ENCODE results near the gene GATC. TPM values are rescaled to one million over a fixed set of nuclear protein-coding genes. Genes with fewer than 3 reads are reported as not detected.

The GATC gene
- total and polyA plus RNA-seq, 2 of the 4 experiments (the other 2 are of a cell fraction), result 8.7 to 16.5 TPM

DNA sequence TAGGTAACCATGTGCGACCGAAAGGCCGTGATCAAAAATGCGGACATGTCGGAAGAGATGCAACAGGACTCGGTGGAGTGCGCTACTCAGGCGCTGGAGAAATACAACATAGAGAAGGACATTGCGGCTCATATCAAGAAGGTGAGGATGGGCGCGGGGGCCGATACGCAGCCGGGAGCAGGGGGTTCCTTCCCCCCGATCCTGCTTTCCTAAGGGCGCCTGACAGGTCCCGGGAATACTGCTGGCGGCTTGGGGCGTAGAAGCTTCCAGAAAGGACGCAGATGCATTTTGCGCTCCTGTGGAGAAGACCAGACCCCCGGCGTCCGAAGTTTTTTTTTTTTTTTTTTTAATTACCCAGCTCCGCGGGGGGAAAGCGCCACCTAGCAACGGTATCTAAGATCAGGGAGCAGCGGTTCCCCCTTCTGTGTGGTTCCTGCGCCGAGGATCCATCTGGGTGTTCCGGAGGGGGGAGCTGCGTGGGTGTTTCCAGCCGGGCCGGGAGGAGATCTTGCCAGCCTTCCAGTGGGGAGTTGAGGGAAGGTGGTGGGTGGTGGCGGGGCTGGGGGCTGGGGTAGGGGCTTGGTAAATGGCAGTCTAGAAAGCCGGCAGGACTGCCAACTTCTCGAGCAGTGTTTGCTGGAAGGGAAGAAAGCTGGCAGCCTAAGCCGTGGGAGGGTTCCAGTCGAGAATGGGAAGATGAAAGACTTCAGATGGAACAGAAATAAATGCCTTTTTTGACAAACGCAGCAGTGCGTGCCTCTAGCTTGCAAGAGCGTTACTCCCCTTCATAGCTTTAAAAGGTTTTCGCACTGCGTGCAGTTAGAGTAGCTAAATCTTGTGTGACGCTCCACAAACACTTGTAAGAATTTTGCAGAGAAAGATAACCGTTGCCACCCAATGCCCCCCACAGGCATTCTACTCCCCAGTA lies 50.4 kb downstream of the GATC start:
- H3K9ac ChIP-seq (ENCODE audit: low read depth, low read length), result peak overlapping the region; percentile 70
- H3K23ac ChIP-seq (ENCODE audit: low read depth, low read length), result peak overlapping the region; percentile 65
- H3K27ac ChIP-seq (ENCODE audit: insufficient read depth, low read length), result peak overlapping the region; percentile 78
- H3K36me3 ChIP-seq (ENCODE audit: control insufficient read depth, insufficient read depth, low read length), result peaks cover 10% of the 10 kb centered on the region
- H3K4me1 ChIP-seq (ENCODE audit: control insufficient read depth, insufficient read depth, low read length), result peaks cover 1% of the 10 kb centered on the region
- peak overlapping the region; percentile 98 for H2AK9ac ChIP-seq (replicated peaks; ENCODE audit: low read depth, low read length, poor library complexity)
- H4K5ac ChIP-seq (ENCODE audit: low read depth, low read length), result no peak overlapping the region
- no peaks in the 10 kb centered on the region for H3K27me3 ChIP-seq (ENCODE audit: control insufficient read depth, insufficient read depth, low read length)
- in situ Hi-C loops (cut with MboI; ENCODE audit: low sequenced_read_pairs), result no loop called here
- ATAC-seq (ENCODE audit: low read depth), result peak; percentile 33
- H3K18ac ChIP-seq (ENCODE audit: low read depth, low read length), result no peak overlapping the region
- WGBS, 2 experiments (ENCODE audit: extremely low coverage in 2 of 2, insufficient read length in 1 of 2), result 0% methylated on average over 9 of the region's 47 CpGs; no CpG with 5 or more reads in 1 of the 2 experiments
- BruUV-seq (replicated peaks), result no TSS peak
- no peak overlapping the region for H2BK15ac ChIP-seq (ENCODE audit: low read depth, low read length)
- peak overlapping the region; percentile 76 for H3K4me3 ChIP-seq (ENCODE audit: insufficient read depth, low read depth, low read length)
- H3K56ac ChIP-seq (ENCODE audit: extremely low read depth, insufficient read depth, low read length), result peak overlapping the region; percentile 54; the same call in 1 of the 2 replicates
- peak overlapping the region in 1 of 2 experiments; percentile 26; a peak in 1 of 4 replicates for H4K8ac ChIP-seq (ENCODE audit: low read depth in 2 of 2, low read length in 2 of 2)
- peak overlapping the region; percentile 87 for H3K14ac ChIP-seq (replicated peaks; ENCODE audit: low read depth, low read length)
- peak overlapping the region; percentile 95 for H3K4me2 ChIP-seq (ENCODE audit: low read depth, low read length)
- peak; percentile 56 for DNase-seq
- H3K79me1 ChIP-seq (ENCODE audit: low read depth in 1 of 2, low read length in 2 of 2), result peaks cover 10 to 37% of the 10 kb centered on the region in 2 experiments
- H3K4ac ChIP-seq (ENCODE audit: low read depth, low read length), result peak overlapping the region; percentile 78
- peak overlapping the region; percentile 22 for H2AK5ac ChIP-seq (ENCODE audit: low read depth, low read length)
- peak overlapping the region; percentile 4; the same call in 1 of the 2 replicates for H4K91ac ChIP-seq (ENCODE audit: insufficient read depth, low read depth, low read length)
- peaks cover 27% of the 10 kb centered on the region for H4K20me1 ChIP-seq (ENCODE audit: insufficient read depth, low read length)
- H2BK120ac ChIP-seq (ENCODE audit: low read depth, low read length), result no peak overlapping the region
- POLR2A ChIA-PET (ENCODE audit: unreplicated experiment), result interaction anchor here (0.6 to 0.7 kb wide), 4 partner anchors 8 to 400 kb away, joined by 3 to 6 read pairs (median 4); no protein-coding TSS in a partner anchor
- CTCF ChIA-PET, result interaction anchor here (0.6 to 1.2 kb wide), 4 partner anchors 21 to 410 kb away, joined by 3 to 6 read pairs (median 4); no protein-coding TSS in a partner anchor
- H2AFZ ChIP-seq (replicated peaks; ENCODE audit: low read length, poor library complexity), result peak overlapping the region; percentile 74
- peaks cover 2% of the 10 kb centered on the region; the same call in 1 of the 2 replicates for H3K9me1 ChIP-seq (ENCODE audit: insufficient read depth, low read length)
- no peak overlapping the region for H2BK20ac ChIP-seq (ENCODE audit: low read depth, low read length)
- peak overlapping the region; percentile 73 for H2BK5ac ChIP-seq (ENCODE audit: low read depth, low read length, poor library complexity, severe bottlenecking)
- intact Hi-C loops (cut with micrococcal nuclease), result loop anchor here (1.0 to 2.0 kb wide), 2 partner anchors 27 to 32 kb away; partner anchors contain the start of genes COQ5 and SRSF9
- no peaks in the 10 kb centered on the region for H3K9me3 ChIP-seq (ENCODE audit: control insufficient read depth, insufficient read depth, low read length)
- dilution Hi-C loops (cut with HindIII; ENCODE audit: low sequenced_read_pairs, unreplicated experiment), result no loop called here
- TF ChIP-seq CHD1 (IDR thresholded peaks at IDR 0.05; ENCODE audit: low read depth, low read length), result no peak
- TF ChIP-seq SMC3 (IDR thresholded peaks at IDR 0.05; ENCODE audit: low read depth, low read length), result peak; percentile 19; the same call in 1 of the 2 replicates
- TF ChIP-seq, protein P1, sequence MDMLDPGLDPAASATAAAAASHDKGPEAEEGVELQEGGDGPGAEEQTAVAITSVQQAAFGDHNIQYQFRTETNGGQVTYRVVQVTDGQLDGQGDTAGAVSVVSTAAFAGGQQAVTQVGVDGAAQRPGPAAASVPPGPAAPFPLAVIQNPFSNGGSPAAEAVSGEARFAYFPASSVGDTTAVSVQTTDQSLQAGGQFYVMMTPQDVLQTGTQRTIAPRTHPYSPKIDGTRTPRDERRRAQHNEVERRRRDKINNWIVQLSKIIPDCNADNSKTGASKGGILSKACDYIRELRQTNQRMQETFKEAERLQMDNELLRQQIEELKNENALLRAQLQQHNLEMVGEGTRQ (IDR thresholded peaks at IDR 0.05; ENCODE audit: low read depth, low read length), result no peak
- TF ChIP-seq CEBPB (IDR thresholded peaks at IDR 0.05; ENCODE audit: low read depth, low read length), result no peak
- no peak for TF ChIP-seq ELK1 (IDR thresholded peaks at IDR 0.05; ENCODE audit: borderline replicate concordance, low read depth, low read length)
- no peak for TF ChIP-seq RFX5 (IDR thresholded peaks at IDR 0.05; ENCODE audit: low read depth, low read length)
- TF ChIP-seq MXI1 (IDR thresholded peaks at IDR 0.05; ENCODE audit: borderline replicate concordance, low read depth, low read length), result peak; percentile 31; the same call in 1 of the 2 replicates
- no peak for TF ChIP-seq NFE2L2 (IDR thresholded peaks at IDR 0.05; ENCODE audit: low read depth, low read length)
- TF ChIP-seq MAZ (IDR thresholded peaks at IDR 0.05; ENCODE audit: borderline replicate concordance, low read depth, low read length), result no peak
- TF ChIP-seq MAFK (IDR thresholded peaks at IDR 0.05; ENCODE audit: low read depth, low read length), result no peak
- TF ChIP-seq BHLHE40 (IDR thresholded peaks at IDR 0.05; ENCODE audit: low read depth, low read length), result no peak
- no peak for TF ChIP-seq CTCF (conservative IDR thresholded peaks at IDR 0.05; ENCODE audit: low read depth, low read length)
